Measurements from ENCODE around the gene NUP88.

Gene NUP88

DNA sequence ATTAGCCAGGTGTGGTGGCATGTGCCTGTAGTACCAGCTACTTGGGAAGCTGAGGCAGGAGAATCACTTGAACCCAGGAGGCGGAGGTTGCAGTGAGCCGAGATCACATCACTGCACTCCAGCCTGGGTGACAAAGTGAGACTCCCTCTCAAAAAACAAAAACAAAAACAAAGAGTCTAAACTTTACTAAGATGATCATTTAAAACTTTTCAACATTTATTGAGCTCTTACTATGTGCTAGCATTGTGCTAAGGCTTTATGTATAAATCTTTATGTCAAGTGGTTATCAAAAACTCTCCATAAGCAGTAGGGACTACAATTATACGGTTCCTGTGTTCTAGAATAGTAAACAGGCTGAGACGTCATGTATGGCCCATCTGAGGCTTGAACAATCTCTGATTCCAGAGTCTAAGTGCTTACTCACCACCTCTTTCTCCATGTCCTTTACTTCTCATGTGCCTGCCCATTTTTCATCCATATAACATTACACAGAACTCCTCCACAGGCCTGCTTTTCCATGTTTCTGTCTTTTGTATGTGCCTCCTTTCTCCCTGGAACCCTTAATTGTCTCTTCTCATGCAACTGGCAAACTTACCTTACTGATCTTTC, 66.7 kb downstream of the NUP88 start:
- H3K4me2 ChIP-seq (ENCODE audit: low read length), result no peak overlapping the region
- H3K27me3 ChIP-seq (ENCODE audit: control insufficient read depth, insufficient read depth, low read length), result no peaks in the 10 kb centered on the region
- H3K36me3 ChIP-seq (ENCODE audit: insufficient read depth, low read length), result peaks cover 57% of the 10 kb centered on the region
- H3K9me3 ChIP-seq (replicated peaks; ENCODE audit: low read length), result no peaks in the 10 kb centered on the region
- peaks cover 4% of the 10 kb centered on the region for H3K4me1 ChIP-seq (ENCODE audit: control insufficient read depth, insufficient read depth, low read length)
- no peak overlapping the region for H3K9ac ChIP-seq (ENCODE audit: low read depth, low read length)
- no peak overlapping the region for H3K4me3 ChIP-seq (ENCODE audit: low read length)

DNA sequence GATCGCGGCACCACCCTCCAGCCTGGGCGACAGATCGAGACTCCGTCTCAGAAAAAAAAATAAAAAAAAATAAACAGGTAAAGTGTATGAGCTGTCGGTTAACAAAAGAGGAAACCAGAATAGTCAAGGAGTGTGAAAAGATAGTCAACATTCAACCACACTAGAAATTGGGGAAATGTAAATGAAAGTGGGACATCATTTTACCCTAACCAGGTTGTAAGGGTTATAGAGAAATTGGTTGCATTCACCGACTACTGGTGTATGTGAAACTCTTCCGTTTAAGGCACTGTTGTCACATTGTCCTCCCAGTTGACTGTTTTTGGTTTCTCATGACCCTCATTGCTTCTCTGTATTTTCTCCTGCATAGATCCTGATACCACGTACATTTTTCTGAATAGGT, 74.5 kb downstream of the NUP88 start:
- no peak overlapping the region for H3K4me3 ChIP-seq (ENCODE audit: low read length)

More for the DNA sequence above, 74.5 kb downstream of the NUP88 start:
- Histone ChIP-seq H3K4me2 (ENCODE audit: low read length) (no peak overlapping the region), H3K4me1 (ENCODE audit: control insufficient read depth, insufficient read depth, low read length) (no peaks in the 10 kb centered on the region), H3K9me3 (replicated peaks; ENCODE audit: low read length) (no peaks in the 10 kb centered on the region), H3K27me3 (ENCODE audit: control insufficient read depth, insufficient read depth, low read length) (no peaks in the 10 kb centered on the region), H3K9ac (ENCODE audit: low read depth, low read length) (no peak overlapping the region), H3K36me3 (ENCODE audit: insufficient read depth, low read length) (peaks cover 35% of the 10 kb centered on the region)

All from skeletal muscle satellite cell (primary cell).